Endothelial cell of umbilical vein (primary cell): Measurements from ENCODE around the gene TOR1B.

Experiments
- POLR2A ChIP-seq: IDR thresholded peaks from 2 replicates; pipeline ENCODE4 v1.6.1; 2012; ENCODE audit warnings: low read depth, mild to moderate bottlenecking, control low read depth, low read length
- POLR2AphosphoS5 ChIP-seq: IDR thresholded peaks from 2 replicates; pipeline ENCODE4 v1.6.1; 2012; ENCODE audit warnings: low read depth, mild to moderate bottlenecking, control low read depth, low read length, moderate library complexity; ENCODE audit not compliant: insufficient read depth
- TF ChIP-seq, protein P1 (sequence below), 2 donors: IDR thresholded peaks; 1 replicate in 1 of 2; 2 replicates in 1 of 2; pipeline ENCODE4 v1.5.1; 2011; ENCODE audit warnings: low read length in 2 of 2, mild to moderate bottlenecking in 2 of 2, moderate library complexity in 2 of 2, control low read depth in 1 of 2, inconsistent platforms in 1 of 2, low read depth in 1 of 2; ENCODE audit not compliant: insufficient read depth in 1 of 2; ENCODE audit errors: extremely low read depth in 1 of 2
- TF ChIP-seq, protein P2 (sequence below): IDR thresholded peaks from 2 replicates; pipeline ENCODE4 v1.6.1; 2011; ENCODE audit not compliant: insufficient read depth, insufficient read length

DNA sequence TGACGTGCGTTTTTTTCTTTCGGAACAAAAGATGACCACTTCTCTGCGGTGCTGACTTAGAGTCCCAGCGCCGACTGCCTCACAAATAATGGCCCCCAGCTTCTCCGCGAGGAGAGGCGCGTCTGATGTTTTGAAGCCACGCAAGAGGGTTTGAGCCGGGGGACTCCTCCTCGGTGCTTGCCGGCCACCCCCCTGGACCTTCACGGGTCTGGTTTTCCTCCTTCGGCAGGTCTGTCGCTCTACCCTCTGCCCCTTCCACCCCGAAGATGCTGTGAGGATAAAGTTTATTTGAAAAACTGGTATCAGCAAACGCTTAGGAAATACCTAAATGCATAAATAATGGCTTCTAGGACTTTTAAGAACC is 32.9 kb downstream of the TOR1B start:
- TF ChIP-seq, protein P1, sequence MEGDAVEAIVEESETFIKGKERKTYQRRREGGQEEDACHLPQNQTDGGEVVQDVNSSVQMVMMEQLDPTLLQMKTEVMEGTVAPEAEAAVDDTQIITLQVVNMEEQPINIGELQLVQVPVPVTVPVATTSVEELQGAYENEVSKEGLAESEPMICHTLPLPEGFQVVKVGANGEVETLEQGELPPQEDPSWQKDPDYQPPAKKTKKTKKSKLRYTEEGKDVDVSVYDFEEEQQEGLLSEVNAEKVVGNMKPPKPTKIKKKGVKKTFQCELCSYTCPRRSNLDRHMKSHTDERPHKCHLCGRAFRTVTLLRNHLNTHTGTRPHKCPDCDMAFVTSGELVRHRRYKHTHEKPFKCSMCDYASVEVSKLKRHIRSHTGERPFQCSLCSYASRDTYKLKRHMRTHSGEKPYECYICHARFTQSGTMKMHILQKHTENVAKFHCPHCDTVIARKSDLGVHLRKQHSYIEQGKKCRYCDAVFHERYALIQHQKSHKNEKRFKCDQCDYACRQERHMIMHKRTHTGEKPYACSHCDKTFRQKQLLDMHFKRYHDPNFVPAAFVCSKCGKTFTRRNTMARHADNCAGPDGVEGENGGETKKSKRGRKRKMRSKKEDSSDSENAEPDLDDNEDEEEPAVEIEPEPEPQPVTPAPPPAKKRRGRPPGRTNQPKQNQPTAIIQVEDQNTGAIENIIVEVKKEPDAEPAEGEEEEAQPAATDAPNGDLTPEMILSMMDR (IDR thresholded peaks at IDR 0.05; ENCODE audit: extremely low read depth in 1 of 2, insufficient read depth in 1 of 2, low read depth in 1 of 2, low read length in 2 of 2), result no peak
- TF ChIP-seq POLR2A, result no peak
- TF ChIP-seq POLR2AphosphoS5, result no peak
- TF ChIP-seq, protein P2, sequence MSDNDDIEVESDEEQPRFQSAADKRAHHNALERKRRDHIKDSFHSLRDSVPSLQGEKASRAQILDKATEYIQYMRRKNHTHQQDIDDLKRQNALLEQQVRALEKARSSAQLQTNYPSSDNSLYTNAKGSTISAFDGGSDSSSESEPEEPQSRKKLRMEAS, result no peak
